Midbrain (tissue), 1 donor: Measurements from ENCODE around the gene CFAP299.

Experiments used
- DNase-seq: peaks from one replicate; lab custom pipeline; 2025; lab: John Stamatoyannopoulos, UW

The CFAP299 gene

GRCh38 chr4:80925293-80925692 is 589.8 kb downstream of the CFAP299 start:
- DNase-seq: no peak

- DNase-seq: no peak
These were observed 590.9 kb downstream of the CFAP299 start for GRCh38 chr4:80926446-80926845.

- no peak for DNase-seq
These were observed 591.4 kb downstream of the CFAP299 start for GRCh38 chr4:80926891-80927290.

- DNase-seq: no peak
These were observed 591.9 kb downstream of the CFAP299 start for GRCh38 chr4:80927420-80927819.

GRCh38 chr4:80931631-80932081 is 596.1 kb downstream of the CFAP299 start:
- DNase-seq: no peak

DNA sequence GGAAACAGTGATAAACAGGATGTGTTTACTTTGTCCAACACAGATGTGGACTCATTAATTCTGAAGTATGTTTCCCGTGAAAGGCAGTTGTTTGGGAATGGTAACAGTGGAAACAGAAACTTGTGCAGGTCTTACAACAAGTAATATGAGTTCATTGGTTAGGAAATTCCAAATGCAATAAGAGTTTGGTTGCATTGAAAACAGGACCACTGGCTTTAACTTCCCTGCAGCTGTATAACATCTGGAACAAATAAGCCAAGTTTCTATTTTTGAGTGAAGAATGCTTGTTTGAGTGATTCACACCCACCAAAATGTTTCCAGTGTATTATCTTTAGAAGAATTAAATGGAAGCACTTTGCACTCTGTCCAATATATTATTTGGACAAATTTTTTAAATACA is 612.6 kb downstream of the CFAP299 start:
- DNase-seq: no peak

DNA sequence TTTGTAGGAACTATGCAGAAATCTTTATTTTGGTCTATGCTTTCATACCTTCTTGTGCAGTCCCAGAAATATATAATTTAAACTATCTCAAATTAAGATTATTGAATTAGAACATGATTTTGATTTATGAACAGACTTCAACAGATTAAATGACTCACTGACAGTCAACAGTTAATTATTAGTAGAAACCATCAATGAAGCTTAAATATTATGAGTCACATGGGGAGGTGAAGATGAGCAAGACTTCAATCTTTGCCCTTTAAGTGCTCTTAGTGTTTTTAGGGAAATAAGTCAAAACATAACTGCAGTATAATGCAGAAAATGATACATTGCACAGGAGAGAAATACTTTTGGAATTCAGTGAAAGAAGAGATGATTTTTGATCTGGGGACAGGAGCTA is 613.5 kb downstream of the CFAP299 start:
- DNase-seq: no peak

GRCh38 chr4:80956421-80956820 is 620.9 kb downstream of the CFAP299 start:
- DNase-seq: no peak

DNA sequence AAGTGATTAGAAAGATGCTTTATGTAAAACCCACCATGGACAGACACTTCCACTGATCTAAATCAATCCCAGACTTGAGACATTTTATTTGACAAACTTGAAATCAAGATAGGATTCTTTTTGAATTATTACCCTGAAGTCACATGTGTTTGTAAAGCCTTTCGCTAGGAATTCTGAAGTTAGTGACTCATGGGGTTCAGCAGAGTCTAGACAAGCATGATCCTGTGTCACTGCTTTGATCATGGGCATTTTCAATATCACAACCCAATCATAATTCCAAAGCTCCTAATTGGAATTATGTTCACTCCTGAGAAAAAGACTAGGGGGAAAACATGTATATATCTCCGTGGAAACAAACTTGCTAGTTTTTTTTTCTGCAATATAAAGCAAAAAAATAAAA is 627.5 kb downstream of the CFAP299 start:
- DNase-seq: no peak

GRCh38 chr4:80967346-80967745 is 631.8 kb downstream of the CFAP299 start:
- no peak for DNase-seq

DNA sequence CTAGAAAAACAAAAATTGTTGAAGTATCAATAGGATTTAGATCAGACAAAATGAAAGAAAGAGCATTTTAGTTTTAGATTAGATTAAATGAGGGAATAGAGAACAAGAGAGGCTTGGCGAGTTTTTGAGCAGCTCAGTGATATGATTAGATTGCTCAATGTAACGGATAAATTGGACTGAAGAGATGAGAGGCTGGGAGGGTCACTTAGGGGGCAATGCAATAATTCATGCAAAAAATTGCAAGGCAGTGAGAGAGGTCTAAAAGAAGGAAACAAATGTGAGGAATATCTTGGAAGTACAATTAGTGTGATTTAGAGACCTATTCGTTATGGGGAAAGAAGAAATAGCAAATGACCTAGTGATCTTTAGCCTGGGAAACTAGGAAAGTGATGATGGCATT is 644.7 kb downstream of the CFAP299 start:
- DNase-seq: no peak

DNA sequence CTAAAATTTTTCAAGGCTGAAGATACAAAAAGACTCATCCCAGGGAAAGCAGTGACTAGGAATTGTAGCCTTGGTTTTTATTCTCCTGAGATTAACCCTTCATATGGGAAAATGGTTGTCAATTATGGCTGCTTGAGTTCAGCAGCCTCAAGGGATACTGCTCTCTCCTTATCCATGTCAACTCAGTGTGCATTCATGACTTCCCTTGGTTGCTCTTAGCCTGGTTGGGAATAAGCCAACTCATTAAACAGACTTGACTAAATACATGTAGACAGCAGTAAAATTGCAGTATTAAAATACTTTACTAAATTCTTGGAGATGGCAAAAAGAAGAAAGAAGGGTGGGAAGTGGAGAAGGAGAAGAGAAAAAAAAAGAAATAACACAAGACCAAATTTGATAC is 650.5 kb downstream of the CFAP299 start:
- DNase-seq: no peak

- DNase-seq: peak; percentile 57
These were observed 654.5 kb downstream of the CFAP299 start for GRCh38 chr4:80989921-80990544.

DNA sequence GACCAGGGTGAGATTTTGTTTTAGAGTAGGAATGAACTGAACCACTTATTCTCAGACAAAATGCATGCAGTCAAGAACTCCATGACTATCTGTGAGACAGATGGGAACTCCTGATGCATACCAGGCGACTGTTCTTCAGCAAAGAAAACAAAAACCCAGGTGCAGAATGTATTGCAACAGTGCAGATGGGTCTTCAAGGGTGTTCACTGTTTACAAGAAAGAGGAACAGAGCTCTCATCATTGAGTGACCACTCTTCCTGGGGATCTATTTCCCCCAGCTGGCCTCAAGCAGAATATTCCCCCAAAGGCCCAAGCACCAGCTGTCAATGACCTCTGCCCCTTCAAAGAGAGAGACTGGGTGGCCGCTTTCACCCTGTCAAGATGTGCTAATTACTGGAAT is 655.3 kb downstream of the CFAP299 start:
- no peak for DNase-seq

DNA sequence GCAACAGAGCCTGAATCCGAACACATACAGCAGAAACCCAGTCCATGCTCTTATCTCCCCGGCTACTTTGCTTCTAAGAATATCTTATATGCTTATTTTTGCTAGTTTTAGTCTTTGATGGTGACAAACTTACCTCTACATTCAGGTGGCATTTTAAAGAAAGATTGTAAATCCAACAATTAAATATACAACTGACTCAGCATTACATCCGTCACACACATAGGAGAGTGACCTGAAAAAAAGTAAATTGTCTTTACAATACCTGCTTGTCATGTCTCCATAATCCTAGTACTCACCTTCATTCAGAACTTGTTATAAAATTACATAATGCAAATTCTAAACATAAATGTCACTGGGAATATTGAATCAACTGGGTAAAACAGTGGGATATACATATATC is 664.4 kb downstream of the CFAP299 start:
- DNase-seq: no peak

DNA sequence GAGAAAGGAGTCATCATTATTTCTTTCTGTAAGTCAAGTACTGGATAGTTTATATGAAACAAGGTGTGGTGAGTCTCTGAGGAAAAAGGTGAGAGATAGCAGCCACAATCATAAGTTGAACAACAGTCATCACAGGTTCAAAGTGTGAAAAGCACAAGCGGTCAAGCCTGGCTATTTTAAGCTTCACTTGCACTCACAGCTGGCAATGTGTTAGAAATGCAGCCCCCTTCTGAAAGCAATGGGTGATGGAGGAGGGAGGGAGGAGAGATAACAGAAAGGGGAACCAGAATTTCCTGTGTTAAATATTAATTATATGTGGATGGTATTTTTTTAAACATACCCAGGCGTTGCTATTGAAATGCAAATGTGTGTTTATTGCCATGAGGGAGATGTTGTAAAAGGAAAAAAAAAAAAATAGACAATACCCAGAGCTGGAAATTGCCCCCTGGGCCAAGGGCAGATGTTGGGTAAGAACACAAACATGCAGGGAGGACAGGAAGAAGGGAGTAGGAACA is 668.1 kb downstream of the CFAP299 start:
- DNase-seq: no peak

DNA sequence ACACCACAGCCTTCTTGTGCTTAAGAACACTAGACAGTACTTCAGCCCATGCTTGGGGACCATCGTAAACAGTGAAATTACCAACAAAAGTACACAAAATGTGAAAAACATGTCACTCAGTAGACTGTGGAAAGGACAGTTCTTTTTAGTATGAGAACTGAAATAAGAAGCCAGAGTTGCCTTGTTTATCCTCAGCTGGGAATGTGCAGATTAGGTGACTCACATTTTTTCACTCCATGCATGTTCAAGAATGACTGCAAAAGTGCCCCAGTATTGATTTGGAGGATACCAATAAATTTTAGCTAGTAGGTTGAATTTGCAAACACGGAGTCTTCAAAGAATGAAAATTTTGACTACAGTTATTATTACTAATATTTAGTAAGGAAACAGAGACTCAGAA is 671.9 kb downstream of the CFAP299 start:
- no peak for DNase-seq
